ENCODE results near the gene TC2N.

TC2N gene

DNA sequence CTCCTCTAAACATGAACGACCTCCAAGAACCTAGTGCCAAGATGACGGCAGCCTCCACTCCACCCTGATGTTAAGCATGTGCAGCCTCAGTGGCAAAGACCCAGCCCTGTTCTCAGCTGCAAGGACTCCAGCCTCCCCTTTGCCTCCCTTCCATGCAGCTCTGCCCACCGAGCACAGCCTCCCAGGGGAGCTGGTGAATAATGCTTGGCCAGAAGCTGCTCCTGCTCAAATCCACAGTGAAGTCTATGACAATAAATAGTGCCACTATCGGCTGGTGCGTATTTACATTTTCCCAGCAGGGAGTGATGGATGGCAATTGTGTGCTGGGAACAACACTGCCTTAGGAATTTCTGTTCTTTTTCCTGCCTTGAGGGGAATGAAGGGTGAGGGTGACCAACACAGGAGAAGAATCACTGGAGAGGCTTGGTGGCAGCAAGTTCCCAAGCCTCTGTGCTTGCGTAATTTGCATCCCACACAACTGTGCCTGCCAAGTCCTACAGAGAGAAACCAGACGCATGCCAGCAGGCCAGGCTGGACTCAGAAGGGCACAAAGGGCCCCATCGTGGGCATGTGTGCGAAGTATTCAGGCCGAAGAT, 29.9 kb upstream of the TC2N start:
- DNase-seq (ENCODE audit: insufficient read length, low spot score): no peak
- FAIRE-seq: no peak
- TF ChIP-seq POLR2A (IDR thresholded peaks at IDR 0.05; ENCODE audit: low read depth, low read length): no peak

- DNase-seq (ENCODE audit: insufficient read length, low spot score) (no peak), FAIRE-seq (no peak)
- TF ChIP-seq POLR2A (IDR thresholded peaks at IDR 0.05; ENCODE audit: low read depth, low read length): no peak
Observed at GRCh38 chr14:91896419-91896818, 29.1 kb upstream of the TC2N start.

- FAIRE-seq (no peak), DNase-seq (ENCODE audit: insufficient read length, low spot score) (no peak)
Observed at GRCh38 chr14:91893669-91894068, 26.3 kb upstream of the TC2N start.

DNA sequence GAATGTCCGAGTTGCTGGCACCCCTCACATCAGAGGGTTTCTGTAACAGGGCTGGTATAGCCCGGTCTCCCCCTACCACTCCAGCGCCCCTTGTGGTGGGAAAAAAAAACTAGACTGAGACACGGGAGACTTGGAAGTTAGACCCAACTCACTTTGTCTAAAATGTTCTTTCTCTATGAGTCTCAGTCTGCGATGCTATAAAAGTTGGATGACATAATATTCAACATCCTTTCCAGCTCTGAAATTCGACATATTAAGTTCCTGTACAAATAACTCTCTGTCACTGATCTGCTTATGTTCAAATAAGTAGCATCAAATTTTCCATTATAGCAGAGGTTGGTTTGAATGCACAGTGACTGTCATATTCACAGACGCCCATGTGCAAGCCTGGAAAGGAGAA, 25.7 kb upstream of the TC2N start:
- no peak for TF ChIP-seq POLR2A (IDR thresholded peaks at IDR 0.05; ENCODE audit: low read depth, low read length)
- FAIRE-seq: no peak
- DNase-seq (ENCODE audit: insufficient read length, low spot score): no peak

More at GRCh38 chr14:91893669-91894068, 26.3 kb upstream of the TC2N start:
- no peak for TF ChIP-seq POLR2A (IDR thresholded peaks at IDR 0.05; ENCODE audit: low read depth, low read length)

GRCh38 chr14:91891721-91892220, 24.4 kb upstream of the TC2N start:
- no peak for TF ChIP-seq POLR2A (IDR thresholded peaks at IDR 0.05; ENCODE audit: low read depth, low read length)
- DNase-seq (ENCODE audit: insufficient read length, low spot score) (no peak), FAIRE-seq (no peak)

- TF ChIP-seq POLR2A (IDR thresholded peaks at IDR 0.05; ENCODE audit: low read depth, low read length): no peak
- DNase-seq (ENCODE audit: insufficient read length, low spot score) (no peak), FAIRE-seq (no peak)
Observed at GRCh38 chr14:91891101-91891500, 23.8 kb upstream of the TC2N start.

DNA sequence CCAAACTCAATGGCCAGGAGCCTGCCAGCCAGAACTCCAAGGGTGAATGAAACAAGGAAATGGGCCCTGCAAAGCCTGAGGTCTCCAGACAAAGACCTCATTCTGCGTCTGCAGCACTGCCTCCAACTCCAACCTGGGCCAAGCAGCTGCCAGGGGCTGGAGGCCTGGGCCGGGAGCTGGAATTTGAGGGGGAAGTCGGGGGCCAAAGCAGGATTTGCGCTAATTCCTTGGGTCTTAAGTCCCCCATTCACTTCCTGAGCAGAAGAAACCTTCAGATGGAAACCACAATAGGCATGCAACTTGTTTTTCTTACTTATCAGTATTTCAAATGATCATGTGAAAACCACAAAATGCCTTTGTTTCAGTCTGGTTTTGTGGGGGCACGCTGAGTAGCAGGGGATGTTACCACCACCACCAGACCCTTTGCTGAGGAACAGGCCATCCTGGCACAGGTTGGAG, 23.0 kb upstream of the TC2N start:
- no peak for TF ChIP-seq POLR2A (IDR thresholded peaks at IDR 0.05; ENCODE audit: low read depth, low read length)

DNA sequence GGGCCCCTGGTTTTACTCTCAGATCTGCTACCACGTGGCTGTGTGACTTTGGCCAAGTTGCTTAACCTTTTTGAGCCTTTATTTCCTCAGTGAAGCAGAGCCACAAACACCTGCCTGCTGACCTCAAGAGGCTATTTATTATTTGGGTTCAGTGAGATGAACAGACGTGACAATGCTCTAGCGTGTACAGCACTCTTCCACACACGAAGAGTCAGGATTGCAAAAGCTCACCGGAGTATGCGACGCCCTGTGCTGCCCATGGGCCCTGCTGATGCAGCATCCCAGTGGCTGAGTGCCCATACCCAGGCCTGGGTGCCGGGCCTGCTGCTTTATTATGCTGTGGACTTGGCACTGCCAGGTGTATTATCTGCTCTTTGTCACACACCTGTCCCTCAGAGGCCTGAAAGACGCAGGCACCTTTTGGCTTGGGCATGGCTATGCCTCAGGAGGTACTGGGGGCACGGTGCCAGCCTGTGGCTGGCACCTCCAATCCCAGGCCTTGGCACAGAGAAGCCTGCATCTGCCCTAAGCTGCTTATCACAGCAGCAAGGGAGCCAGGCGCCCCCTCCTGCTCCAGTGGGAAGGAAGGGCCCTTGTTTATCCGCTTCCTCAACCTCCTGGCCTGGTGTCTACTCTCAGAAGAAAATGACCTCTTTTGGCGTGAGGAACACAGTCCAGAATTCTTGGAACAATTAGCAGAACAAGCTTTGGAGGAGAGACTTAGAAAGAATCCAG, 22.3 kb upstream of the TC2N start:
- no peak for TF ChIP-seq POLR2A (IDR thresholded peaks at IDR 0.05; ENCODE audit: low read depth, low read length)
- DNase-seq (ENCODE audit: insufficient read length, low spot score): no peak
- no peak for FAIRE-seq

More for the DNA sequence above, 23.0 kb upstream of the TC2N start:
- FAIRE-seq: no peak
- DNase-seq (ENCODE audit: insufficient read length, low spot score): no peak

DNA sequence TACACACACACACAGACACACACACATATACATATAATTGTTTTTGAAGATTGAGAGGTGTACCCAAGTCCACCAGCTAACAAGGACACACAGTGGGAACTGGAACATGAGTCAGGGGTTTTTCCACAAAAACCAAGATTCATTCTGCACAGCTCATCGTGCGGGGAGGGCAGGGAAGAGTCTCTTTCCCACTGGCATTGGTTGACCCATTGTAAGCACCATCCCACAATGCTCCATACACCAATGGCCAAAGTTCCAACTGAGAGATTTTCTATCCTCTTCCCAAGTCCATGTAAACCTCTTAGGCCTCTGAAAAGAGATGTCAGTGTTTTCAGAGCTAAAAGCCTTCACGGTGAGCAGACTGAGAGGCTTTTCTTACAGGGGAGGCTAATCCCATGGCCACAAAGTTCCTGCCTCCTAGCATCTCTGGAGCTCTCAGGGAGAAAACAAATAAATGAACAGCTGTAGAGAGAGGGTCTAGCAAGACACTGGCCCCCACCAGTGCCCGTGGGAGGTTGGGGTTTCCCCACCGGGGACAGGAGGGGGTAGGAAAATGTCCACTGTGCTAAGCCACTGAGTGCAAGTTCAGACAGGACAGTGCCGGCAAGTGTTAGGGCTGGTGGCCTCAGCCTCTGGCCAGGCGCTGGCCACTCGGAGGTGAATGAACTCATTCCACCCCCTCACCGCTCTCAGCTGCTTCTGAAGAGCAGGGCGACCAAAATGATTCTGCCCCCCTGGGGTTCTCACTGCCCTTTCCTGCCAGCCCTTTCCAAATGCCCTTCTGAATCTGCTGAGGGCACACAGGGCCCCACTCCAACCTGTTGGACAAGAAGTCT, 21.5 kb upstream of the TC2N start:
- DNase-seq (ENCODE audit: insufficient read length, low spot score) (no peak), FAIRE-seq (no peak)
- no peak for TF ChIP-seq POLR2A (IDR thresholded peaks at IDR 0.05; ENCODE audit: low read depth, low read length)

DNA sequence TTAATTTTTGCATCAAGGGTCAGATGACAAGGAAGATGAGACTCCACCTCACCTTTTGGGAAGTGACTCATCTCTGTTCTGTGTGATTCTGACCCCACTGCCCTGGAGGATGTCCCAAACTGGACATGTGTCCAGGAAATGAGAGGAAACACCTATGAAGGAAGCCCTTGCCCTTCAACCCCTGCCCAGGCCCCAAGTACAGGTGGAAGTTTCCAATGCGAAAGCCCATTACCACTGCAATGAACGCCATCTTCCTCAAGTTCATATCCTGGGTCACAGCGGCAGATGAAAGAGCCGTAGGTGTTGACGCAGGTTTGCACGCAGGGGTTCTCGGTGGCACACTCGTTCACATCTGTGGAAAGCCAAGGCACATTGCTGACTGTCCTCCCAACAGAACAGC, 19.6 kb upstream of the TC2N start:
- DNase-seq (ENCODE audit: insufficient read length, low spot score) (no peak), FAIRE-seq (no peak)
- TF ChIP-seq POLR2A (IDR thresholded peaks at IDR 0.05; ENCODE audit: low read depth, low read length): no peak

DNA sequence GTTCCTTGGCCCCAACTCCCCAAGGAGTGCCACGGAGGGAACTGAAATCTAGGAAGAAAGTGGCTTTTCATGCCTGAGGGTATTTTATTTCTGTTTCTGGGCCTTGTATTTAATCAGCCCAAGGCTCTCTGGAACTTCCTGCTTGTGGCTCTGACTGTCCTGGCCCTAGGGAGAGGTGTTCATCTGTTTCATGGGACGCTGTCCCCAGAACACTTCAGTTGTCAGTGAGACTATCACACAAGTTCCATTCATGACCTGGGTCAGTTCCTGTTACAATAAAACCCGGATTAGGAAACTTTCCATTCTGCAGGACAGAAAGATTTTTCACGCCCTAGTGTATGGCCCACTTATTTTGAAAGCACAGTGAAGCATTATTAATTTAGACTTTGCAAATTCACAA, 18.5 kb upstream of the TC2N start:
- no peak for TF ChIP-seq POLR2A (IDR thresholded peaks at IDR 0.05; ENCODE audit: low read depth, low read length)
- FAIRE-seq (no peak), DNase-seq (ENCODE audit: insufficient read length, low spot score) (no peak)

DNA sequence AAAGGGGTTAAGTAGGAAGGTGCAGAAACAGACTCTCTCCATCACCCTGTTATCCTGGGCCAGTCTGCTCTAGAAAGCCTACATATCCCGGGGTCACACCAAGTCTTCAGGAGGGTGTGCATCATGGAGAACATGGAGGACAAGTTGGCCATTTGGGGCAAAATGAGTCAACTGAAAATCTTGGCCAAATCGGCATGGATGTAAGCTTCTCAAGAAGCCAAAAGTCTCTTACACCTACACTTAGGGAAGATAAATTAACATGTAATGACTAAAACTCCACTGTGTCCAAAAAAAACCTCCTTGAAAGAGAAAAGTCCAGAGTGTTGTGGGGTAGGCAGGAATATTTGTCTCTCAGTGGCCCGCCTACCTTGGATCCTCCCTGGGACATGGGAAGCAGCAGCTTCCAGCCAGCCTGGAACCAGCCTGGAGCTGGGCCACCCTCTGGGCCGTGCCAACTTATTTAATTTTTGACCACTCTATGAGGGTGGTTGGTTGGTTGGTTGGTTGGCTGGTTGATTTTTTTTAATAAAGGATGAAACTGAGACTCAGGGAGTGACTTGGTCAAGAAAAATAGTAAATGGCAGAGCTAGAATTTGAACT, 17.9 kb upstream of the TC2N start:
- FAIRE-seq: no peak
- no peak for TF ChIP-seq POLR2A (IDR thresholded peaks at IDR 0.05; ENCODE audit: low read depth, low read length)
- no peak for DNase-seq (ENCODE audit: insufficient read length, low spot score)

DNA sequence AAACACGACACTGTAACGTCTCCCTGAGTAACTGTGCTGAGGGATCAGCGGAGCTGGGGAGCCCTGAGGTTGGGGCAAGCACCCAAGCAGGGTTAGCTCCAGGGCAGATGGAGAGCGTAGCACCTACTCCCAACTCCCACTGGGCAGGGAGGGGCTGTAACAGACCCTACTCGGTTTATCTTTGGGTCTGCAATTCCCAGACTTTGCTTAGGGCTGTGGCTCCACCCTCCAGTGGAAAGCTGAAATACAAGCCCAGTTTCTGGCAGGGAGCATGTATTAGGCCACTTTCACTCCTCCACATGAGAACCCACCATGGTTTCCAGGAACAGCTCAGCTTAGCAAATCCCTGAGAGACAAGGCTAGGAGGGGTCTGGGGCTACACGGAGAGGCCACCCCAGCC, 17.3 kb upstream of the TC2N start:
- DNase-seq (ENCODE audit: insufficient read length, low spot score): no peak
- FAIRE-seq: no peak
- no peak for TF ChIP-seq POLR2A (IDR thresholded peaks at IDR 0.05; ENCODE audit: low read depth, low read length)

DNA sequence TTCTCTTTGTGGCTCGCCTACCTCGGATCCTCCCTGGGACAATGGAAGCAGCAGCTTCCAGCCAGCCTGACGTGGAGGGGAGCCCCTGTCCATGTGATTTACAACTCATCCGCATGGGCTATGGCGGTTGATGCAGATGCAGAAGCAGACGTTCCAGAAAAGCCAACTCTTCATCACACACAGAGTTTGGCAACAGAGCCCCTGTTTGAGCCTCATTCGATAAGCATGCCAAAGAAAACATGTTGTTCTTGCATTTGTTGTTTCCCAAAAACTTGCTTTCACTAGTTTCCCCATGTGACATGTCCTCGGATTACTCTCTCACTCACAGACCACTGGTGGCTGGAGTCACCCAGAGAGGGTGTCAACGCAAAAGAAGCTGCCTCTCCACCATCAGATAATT, 16.4 kb upstream of the TC2N start:
- DNase-seq (ENCODE audit: insufficient read length, low spot score): no peak
- no peak for TF ChIP-seq POLR2A (IDR thresholded peaks at IDR 0.05; ENCODE audit: low read depth, low read length)
- no peak for FAIRE-seq

Measured in H54 (cell line).